ENCODE measurements around the gene FIGN.

The FIGN gene

DNA sequence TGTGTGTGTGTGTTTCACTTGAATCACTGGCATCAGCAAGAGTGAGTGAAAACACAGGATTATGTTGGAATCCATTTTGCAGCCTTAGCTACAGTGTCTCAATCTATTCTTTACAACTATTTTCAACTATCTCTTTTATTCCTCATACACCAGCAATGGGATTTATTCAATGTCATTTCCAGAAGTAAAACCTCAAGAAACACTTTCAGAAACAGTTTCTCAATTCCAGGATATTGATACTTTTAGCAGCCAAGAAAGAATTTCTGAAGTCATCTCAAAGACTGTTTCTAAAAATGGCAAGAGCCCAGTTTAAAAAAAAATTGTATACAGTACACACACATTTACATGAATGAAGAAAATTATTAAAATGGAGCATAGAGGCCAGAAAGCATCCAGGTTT is 171.6 kb downstream of the FIGN start:
- no peak for TF ChIP-seq CTCF (conservative IDR thresholded peaks at IDR 0.05; ENCODE audit: low read depth, low read length)
- DNase-seq (ENCODE audit: low read depth) = no peak
- H3K4me3 ChIP-seq (ENCODE audit: low read length) = no peak overlapping the region

DNA sequence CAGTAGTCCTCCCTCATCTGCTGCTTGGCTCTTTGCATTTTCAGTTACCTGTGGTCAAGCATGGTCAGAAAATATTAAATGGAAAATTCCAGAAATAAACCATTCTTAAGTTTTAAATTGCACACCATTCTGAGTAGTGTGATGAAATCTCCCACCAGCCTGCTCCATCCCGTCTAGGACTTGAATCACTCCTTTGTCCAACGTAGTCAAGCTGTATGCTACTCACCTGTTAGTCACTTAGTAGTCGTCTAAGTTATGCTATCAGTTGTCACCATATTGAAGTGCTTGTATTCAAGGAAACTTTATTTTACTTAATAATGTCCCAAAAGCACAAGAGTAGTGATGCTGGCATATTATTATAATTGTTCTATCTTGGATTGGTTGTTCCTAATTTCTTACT is 172.5 kb downstream of the FIGN start:
- TF ChIP-seq CTCF (conservative IDR thresholded peaks at IDR 0.05; ENCODE audit: low read depth, low read length) = no peak
- DNase-seq (ENCODE audit: low read depth) = no peak
- no peak overlapping the region for H3K4me3 ChIP-seq (ENCODE audit: low read length)

DNA sequence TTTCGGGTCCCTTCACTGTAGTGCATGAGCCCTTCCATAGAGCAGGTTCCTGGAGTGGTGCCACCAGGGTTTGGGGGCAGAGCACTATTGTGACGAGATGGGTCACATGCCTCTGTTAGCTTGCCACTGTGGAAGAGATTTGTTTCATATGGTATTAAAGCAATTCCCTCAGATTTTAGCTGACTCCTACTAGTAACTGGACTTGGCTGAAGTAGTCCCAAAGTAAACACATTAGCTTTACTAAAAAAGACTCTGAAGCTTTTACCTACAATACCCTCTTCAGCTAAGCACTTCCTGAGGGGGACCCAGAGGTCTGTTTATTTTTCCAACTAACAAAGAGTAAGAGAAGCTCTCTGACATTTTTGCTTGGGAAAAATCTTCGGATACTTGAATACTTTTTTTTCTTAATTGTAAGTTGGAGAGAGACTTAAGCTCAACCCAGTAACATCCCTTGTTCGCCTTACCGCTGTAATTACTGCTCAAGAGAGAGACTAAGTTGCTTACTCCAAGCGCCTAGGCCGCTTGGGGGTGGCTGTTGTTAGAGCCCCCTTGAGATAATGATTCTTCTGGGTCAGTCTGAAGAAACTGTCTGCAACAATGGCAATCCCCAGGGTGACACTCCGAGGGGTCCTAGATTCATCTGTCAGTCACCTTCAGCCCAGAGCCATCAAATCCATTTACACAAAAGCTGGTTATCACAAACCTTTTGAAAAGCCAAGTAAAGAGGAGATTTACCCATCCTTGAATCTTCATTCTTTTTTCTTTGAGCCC is 177.4 kb downstream of the FIGN start:
- DNase-seq (ENCODE audit: low read depth) = peak; percentile 23
- H3K4me3 ChIP-seq (ENCODE audit: low read length) = no peak overlapping the region
- TF ChIP-seq CTCF (conservative IDR thresholded peaks at IDR 0.05; ENCODE audit: low read depth, low read length) = no peak

GRCh38 chr2:163556511-163556910 is 179.3 kb downstream of the FIGN start:
- DNase-seq (ENCODE audit: low read depth) = no peak
- no peak for TF ChIP-seq CTCF (conservative IDR thresholded peaks at IDR 0.05; ENCODE audit: low read depth, low read length)
- H3K4me3 ChIP-seq (ENCODE audit: low read length) = no peak overlapping the region

DNA sequence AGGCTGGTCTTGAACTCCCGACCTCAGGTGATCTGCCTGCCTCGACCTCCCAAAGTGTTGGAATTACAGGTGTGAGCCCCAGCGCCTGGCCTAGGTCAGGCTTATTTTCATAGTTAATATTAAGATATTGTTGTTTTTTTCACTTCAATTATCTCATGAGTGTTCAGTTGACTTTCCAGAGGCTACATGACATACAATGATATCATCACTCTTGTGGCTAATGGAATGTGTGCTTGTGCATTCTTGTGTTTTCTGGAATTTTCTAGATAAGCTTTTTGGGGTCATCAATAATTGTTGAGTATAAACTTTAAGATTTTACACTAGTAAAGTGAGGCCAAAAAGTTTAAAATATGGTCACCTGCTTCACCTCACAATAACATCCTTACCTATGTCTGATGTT is 180.9 kb downstream of the FIGN start:
- no peak for TF ChIP-seq CTCF (conservative IDR thresholded peaks at IDR 0.05; ENCODE audit: low read depth, low read length)
- no peak for DNase-seq (ENCODE audit: low read depth)
- no peak overlapping the region for H3K4me3 ChIP-seq (ENCODE audit: low read length)

DNA sequence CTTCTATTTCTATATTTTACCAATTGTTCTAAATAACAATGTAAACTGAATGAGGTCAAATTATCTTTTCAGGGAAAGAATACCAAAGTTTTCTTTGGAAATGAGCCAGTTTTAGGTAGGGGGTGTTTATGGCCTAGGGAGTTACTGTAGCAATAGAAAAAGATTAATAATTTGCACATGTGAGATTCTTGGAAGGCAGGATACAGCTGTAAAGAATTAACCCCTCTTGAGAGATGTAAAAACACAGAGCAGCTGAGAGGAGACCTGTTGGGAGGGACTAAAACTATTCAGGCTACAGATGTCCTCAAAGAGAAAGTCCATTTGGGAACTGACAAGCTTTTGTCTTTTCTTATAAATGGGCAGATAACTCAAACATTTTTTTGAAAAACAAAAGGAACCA is 182.2 kb downstream of the FIGN start:
- no peak for TF ChIP-seq CTCF (conservative IDR thresholded peaks at IDR 0.05; ENCODE audit: low read depth, low read length)
- H3K4me3 ChIP-seq (ENCODE audit: low read length) = no peak overlapping the region
- no peak for DNase-seq (ENCODE audit: low read depth)

DNA sequence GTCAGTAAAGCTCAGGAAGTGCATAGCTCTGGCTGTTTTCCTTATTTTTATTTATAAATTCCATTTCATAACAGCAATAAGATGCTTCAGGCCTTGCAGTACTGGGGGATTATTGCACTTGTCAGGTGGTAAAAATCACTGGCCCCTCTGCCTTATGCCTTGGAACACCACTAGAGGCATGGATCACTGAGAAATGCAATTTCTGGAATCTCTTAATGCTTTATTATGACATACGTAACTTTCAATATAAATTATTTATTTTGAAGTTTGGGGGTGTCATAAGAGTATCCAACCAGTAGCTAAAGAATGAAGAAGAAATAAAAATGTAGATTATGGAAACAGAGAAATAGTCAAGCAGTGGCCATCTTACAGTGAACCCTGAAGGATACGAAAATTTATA is 183.1 kb downstream of the FIGN start:
- TF ChIP-seq CTCF (conservative IDR thresholded peaks at IDR 0.05; ENCODE audit: low read depth, low read length) = peak; percentile 28
- H3K4me3 ChIP-seq (ENCODE audit: low read length) = no peak overlapping the region
- no peak for DNase-seq (ENCODE audit: low read depth)

Data from retinal pigment epithelial cell (primary cell).